ENCODE data around the gene SYT1.

DNA sequence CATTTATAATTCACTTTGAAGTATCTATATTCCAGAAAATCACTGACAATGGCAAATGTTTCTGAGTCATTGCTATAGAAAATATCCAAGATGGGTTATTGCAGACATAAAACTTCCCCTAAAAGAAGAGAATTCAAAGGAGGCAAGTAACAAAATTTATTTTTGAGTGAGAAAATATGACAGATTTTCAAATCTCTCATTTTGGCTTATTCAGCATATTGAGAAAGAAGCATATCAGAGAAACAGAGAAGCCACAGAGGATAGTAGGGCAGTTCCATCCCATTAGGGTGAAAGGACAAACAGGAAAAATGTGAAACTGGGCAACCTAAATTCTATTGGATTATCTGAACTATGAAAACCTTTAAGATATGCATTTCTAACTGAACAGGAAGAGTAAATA is 85.0 kb downstream of the SYT1 start:
- TF ChIP-seq POLR2AphosphoS5 (IDR thresholded peaks at IDR 0.05) (no peak), POLR2A (IDR thresholded peaks at IDR 0.05) (no peak)
- TF ChIP-seq, protein P1, sequence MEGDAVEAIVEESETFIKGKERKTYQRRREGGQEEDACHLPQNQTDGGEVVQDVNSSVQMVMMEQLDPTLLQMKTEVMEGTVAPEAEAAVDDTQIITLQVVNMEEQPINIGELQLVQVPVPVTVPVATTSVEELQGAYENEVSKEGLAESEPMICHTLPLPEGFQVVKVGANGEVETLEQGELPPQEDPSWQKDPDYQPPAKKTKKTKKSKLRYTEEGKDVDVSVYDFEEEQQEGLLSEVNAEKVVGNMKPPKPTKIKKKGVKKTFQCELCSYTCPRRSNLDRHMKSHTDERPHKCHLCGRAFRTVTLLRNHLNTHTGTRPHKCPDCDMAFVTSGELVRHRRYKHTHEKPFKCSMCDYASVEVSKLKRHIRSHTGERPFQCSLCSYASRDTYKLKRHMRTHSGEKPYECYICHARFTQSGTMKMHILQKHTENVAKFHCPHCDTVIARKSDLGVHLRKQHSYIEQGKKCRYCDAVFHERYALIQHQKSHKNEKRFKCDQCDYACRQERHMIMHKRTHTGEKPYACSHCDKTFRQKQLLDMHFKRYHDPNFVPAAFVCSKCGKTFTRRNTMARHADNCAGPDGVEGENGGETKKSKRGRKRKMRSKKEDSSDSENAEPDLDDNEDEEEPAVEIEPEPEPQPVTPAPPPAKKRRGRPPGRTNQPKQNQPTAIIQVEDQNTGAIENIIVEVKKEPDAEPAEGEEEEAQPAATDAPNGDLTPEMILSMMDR (IDR thresholded peaks at IDR 0.05 in 8 of 11, conservative IDR thresholded peaks at IDR 0.05 in 3 of 11), result no peak
